Stimulated activated memory B cell treated with anti-CD40 and anti-IgM and Interleukin-4, amounts not matched to agents 10 μg/mL and 1 μg/mL and 100 μg/mL, for 72 hours (primary cell): ENCODE measurements around the gene SYT3.
"Not testable (repeated sequence)": the region's sequence is repeated elsewhere in the genome, so short reads cannot be mapped to it uniquely, and the experiment has no call there.

Source experiments
- ATAC-seq: fragments of 150-1000 bp; cut with Tn5 transposase; 2 replicates; pipeline ENCODE4 v1.10.0; 2021
- H3K27ac Mint-ChIP-seq: one replicate; pipeline ENCODE4 v1.8.0; 2022; ENCODE audit warnings: mild to moderate bottlenecking, mixed read lengths
- H3K27me3 Mint-ChIP-seq: one replicate; pipeline ENCODE4 v1.8.0; 2022; ENCODE audit warnings: mixed read lengths
- H3K36me3 Mint-ChIP-seq: one replicate; pipeline ENCODE4 v1.8.0; 2022; ENCODE audit warnings: mixed read lengths
- H3K4me1 Mint-ChIP-seq: one replicate; pipeline ENCODE4 v1.8.0; 2022; ENCODE audit warnings: mixed read lengths
- H3K4me3 Mint-ChIP-seq: one replicate; pipeline ENCODE4 v1.8.0; 2022; ENCODE audit warnings: mild to moderate bottlenecking, moderate library complexity, mixed read lengths
- H3K9me3 Mint-ChIP-seq: one replicate; pipeline ENCODE4 v1.8.0; 2022; ENCODE audit warnings: mixed read lengths

The SYT3 gene

GRCh38 chr19:50629801-50630200, 9.9 kb downstream of the SYT3 start:
- ATAC-seq, result peak; percentile 42
- H3K27me3 Mint-ChIP-seq, result peaks cover 51% of the 10 kb centered on the region
- peaks cover 7% of the 10 kb centered on the region for H3K9me3 Mint-ChIP-seq
- no peak overlapping the region for H3K4me3 Mint-ChIP-seq
- H3K36me3 Mint-ChIP-seq, result no peaks in the 10 kb centered on the region
- no peak overlapping the region for H3K27ac Mint-ChIP-seq
- H3K4me1 Mint-ChIP-seq, result no peaks in the 10 kb centered on the region

DNA sequence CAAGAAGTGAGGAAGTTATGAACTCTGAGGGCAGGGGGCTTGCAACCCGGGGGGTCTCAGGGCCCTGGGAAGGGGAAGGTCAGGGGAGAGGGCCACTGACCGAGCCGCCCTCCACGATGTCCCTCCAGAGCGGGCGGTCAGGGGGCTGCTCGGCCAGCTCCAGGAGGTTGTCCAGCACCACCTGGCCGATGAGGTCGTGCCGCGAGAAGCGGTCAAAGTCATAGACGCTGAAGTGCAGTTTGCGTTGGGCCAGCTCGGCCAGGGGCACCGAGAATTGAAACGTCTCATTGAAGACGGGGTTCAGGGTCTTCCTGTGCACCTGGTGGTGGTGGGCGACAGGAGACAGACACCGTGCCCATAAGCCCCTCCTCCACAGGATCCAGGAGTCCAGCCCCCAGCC, 10.5 kb downstream of the SYT3 start:
- Mint-ChIP-seq H3K4me1 (no peaks in the 10 kb centered on the region), H3K4me3 (no peak overlapping the region), H3K27me3 (peaks cover 51% of the 10 kb centered on the region), H3K27ac (no peak overlapping the region), H3K36me3 (no peaks in the 10 kb centered on the region), H3K9me3 (peaks cover 7% of the 10 kb centered on the region)
- no peak for ATAC-seq

DNA sequence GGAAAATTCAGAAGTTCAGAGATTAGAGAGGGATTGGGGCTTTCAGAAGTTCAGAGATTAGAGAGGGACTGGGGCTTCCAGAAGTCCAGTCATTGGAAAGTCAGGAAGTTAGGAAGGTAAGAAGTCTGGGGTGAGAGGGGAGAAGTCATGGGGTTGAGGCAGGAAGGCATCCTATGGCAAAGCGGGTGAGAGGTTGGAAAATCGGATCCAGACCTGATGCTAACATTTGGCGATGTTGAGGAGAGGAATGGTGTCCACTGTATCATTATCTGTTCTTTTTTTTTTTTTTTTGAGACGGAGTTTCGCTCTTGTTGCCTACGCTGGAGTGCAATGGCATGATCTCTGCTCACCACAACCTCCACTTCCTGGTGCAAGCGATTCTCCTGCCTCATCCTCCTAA, 11.1 kb downstream of the SYT3 start:
- Mint-ChIP-seq H3K27ac (no peak overlapping the region), H3K4me1 (no peaks in the 10 kb centered on the region), H3K9me3 (peaks cover 4% of the 10 kb centered on the region), H3K4me3 (no peak overlapping the region), H3K36me3 (no peaks in the 10 kb centered on the region), H3K27me3 (peaks cover 51% of the 10 kb centered on the region)
- ATAC-seq, result no peak

- Mint-ChIP-seq H3K27ac (no peak overlapping the region), H3K27me3 (peaks cover 51% of the 10 kb centered on the region)
Observed at GRCh38 chr19:50628146-50628545, 11.5 kb downstream of the SYT3 start.

DNA sequence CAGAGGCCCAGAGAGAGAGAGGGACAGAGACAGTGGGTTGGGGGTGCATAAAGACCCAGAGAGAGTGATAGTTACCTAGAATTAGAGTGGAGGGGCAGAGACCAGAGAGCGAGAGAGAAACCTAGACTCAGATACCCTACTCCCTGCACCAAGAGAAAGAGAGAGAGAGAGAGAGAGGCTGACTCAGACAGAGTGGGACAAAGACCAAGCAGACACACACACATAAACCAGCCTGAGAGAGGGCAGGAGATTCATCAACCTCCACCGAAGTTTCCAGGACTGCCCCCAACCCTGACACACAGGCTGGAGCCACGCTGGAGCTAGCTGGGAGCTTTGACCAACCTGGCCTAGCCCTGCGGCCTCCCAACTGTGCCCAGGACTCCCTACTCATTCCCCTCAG, 12.9 kb downstream of the SYT3 start:
- H3K27me3 Mint-ChIP-seq, result peaks cover 50% of the 10 kb centered on the region
- no peaks in the 10 kb centered on the region for H3K4me1 Mint-ChIP-seq
- H3K9me3 Mint-ChIP-seq, result no peaks in the 10 kb centered on the region
- H3K27ac Mint-ChIP-seq, result no peak overlapping the region
- peak; percentile 3 for ATAC-seq
- no peaks in the 10 kb centered on the region for H3K36me3 Mint-ChIP-seq
- H3K4me3 Mint-ChIP-seq, result no peak overlapping the region

More at GRCh38 chr19:50628146-50628545, 11.5 kb downstream of the SYT3 start:
- no peak for ATAC-seq
- no peaks in the 10 kb centered on the region for H3K36me3 Mint-ChIP-seq
- no peak overlapping the region for H3K4me3 Mint-ChIP-seq
- H3K9me3 Mint-ChIP-seq, result no peaks in the 10 kb centered on the region
- H3K4me1 Mint-ChIP-seq, result no peaks in the 10 kb centered on the region

DNA sequence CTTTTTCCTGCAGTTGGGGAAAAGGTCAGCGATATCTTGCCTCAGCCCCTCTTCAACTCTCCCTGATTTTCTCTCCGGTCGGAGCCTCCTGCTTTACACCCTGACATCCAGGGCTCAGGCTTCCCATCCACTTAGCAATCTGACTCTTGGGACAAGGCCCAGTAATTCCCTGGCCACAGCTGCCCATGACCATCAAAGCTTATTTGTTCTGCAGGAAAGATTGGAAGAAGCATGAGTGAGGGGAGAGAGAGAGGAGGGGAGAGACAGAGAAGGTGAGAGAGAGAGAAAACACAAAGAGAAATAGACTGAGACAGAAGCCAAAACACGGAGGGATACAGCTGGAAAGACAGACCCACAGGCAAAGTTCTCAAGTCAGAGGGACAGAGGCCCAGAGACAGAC, 13.7 kb downstream of the SYT3 start:
- Mint-ChIP-seq H3K36me3 (no peaks in the 10 kb centered on the region), H3K4me1 (no peaks in the 10 kb centered on the region), H3K4me3 (no peak overlapping the region), H3K27me3 (peaks cover 42% of the 10 kb centered on the region), H3K27ac (no peak overlapping the region), H3K9me3 (no peaks in the 10 kb centered on the region)
- ATAC-seq, result no peak

DNA sequence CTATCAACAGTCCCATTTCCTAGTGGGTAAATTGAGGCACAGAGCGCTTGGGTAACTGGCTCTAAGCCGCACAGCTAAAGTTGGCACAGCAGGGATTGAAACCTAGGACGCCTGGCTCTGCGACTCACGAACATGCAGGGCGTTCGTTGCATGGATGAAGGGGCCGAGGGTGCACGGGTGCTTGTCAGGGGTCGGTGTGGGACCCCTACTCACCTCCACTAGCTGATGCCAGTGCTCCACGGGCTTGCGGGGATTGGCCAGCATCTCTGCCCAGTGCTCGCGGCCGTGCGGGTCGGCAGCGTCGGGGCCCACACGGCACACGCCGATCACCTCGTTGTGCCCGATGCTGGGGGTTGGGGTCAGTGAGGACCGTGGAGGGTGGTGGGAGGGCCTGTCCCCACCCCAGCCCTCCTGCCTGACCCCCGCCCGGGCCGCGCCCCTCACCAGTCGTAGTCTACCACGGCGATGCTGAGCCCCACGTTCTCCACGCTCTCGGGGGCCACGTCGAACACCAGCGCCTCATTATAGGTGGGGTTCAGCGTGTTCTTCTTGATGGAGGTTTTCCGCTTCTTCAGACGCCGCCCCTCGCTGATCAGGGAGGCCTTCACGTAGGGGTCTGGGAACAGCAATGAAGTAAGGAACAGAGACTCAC, 14.6 kb downstream of the SYT3 start:
- H3K27me3 Mint-ChIP-seq, result peaks cover 33% of the 10 kb centered on the region
- no peak overlapping the region for H3K27ac Mint-ChIP-seq
- H3K9me3 Mint-ChIP-seq, result no peaks in the 10 kb centered on the region
- H3K36me3 Mint-ChIP-seq, result no peaks in the 10 kb centered on the region
- no peak for ATAC-seq
- H3K4me3 Mint-ChIP-seq, result no peak overlapping the region
- no peaks in the 10 kb centered on the region for H3K4me1 Mint-ChIP-seq

GRCh38 chr19:50620394-50620906, 19.2 kb downstream of the SYT3 start:
- H3K36me3 Mint-ChIP-seq, H3K27ac Mint-ChIP-seq, ATAC-seq, H3K4me3 Mint-ChIP-seq, H3K4me1 Mint-ChIP-seq, H3K27me3 Mint-ChIP-seq, H3K9me3 Mint-ChIP-seq: not testable (repeated sequence)

- not testable (repeated sequence) for H3K27me3 Mint-ChIP-seq, H3K4me1 Mint-ChIP-seq, H3K27ac Mint-ChIP-seq, H3K9me3 Mint-ChIP-seq, ATAC-seq, H3K4me3 Mint-ChIP-seq, H3K36me3 Mint-ChIP-seq
Observed at GRCh38 chr19:50619184-50619583, 20.5 kb downstream of the SYT3 start.

DNA sequence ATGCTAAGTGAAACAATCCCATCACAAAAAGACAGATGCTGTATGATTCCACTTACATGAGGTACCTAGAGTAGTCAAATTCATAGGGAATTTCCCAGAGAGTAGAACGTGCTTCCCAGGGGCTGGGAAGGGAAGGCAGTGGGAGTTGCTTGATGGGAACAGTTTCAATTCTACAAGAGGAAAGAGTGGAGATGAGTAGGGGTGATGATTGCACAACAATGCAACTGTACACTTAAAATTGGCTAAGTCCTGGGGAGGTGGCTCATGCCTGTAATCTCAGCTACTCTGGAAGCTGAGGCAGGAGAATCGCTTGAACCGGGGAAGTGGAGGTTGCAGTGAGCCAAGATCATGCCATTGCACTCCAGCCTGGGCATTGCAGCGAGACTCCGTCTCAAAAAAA, 21.3 kb downstream of the SYT3 start:
- not testable (repeated sequence) for H3K4me1 Mint-ChIP-seq, H3K27ac Mint-ChIP-seq, H3K9me3 Mint-ChIP-seq, H3K27me3 Mint-ChIP-seq, ATAC-seq, H3K36me3 Mint-ChIP-seq, H3K4me3 Mint-ChIP-seq

DNA sequence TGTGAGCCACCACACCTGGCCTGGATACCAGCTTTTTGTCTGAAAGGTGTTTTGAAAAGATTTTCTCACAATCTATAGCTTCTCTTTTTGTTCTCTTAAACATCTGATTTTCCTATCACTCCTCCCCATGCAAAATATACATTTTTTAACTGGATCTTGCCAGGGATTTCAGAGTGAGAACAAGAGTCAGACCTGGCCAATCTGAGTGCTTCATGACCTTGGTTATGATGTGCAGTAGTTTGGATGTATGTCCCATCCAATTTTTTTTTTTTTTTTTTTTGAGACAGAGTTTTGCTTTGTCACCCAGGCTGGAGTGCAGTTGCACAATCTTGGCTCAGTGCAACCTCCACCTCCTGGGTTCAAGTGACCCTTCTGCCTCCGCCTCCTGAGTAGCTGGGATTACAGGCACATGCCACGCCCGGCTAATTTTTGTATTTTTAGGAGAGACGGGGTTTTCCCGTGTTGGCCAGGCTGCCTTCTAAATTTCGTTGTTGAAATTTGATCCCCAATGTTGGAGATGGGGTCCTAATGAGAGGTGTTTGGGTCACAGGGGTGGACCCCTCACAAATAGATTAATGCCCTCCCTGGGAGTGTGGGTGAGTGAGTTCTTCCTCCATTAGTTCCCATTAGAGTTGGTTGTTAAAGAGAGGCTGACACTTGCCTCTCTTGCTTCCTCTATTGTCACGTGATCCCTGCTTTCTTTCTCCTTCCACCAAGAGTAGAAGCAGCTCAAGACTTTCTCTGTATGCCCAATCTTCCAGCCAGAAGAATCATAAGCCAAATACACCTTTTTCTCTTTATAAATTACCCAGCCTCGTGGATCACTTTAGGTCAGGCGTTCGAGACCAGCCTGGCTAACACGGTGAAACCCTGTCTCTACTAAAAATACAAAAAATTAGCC, 26.9 kb downstream of the SYT3 start:
- H3K4me1 Mint-ChIP-seq, ATAC-seq, H3K27ac Mint-ChIP-seq, H3K36me3 Mint-ChIP-seq, H3K27me3 Mint-ChIP-seq, H3K4me3 Mint-ChIP-seq, H3K9me3 Mint-ChIP-seq: not testable (repeated sequence)

DNA sequence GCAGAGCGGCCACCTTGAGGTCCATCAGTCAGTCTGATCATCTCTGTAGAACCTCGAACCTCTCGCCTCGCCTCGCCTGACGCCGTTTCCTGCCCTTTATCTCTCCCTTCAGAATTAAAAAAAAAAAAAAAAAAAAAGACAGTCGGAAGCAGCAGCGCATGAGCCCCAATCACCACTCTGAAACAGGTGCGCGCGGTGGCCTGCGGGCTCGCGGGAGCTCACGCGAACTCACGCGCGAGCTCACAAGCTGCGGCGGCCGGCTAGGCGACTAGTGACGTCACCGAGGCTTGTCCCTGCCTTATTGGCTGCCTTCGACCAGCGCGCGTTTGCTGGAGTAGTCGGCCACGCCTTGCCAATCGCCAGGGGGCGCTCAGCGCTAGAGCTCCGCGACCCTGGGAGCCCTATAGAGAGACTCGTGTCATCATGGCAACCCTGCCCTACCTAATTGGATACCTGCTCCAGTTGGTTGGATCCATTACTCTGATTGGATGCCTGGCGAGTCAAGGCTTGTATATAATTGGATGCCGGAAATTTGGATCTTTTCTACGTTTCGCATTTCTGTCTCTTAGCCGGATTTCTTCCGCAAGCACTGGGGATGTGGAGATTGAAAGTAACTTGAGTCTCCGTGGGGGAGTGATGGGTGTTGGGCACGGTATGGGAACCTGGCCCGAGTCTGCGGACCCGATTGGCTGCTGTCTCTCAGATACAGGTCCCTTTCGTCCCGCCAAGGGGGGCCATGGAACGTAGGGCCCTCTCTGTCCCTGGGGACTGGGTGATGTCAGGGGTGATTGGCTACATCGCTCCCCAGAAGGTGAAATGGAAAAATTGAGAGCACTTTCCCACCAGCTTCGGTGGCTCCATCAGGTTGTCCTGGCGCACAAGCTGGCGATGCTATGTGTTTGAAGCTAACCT, 31.6 kb downstream of the SYT3 start:
- H3K27me3 Mint-ChIP-seq, result peaks cover 39% of the 10 kb centered on the region
- H3K36me3 Mint-ChIP-seq, result peaks cover 6% of the 10 kb centered on the region
- H3K4me1 Mint-ChIP-seq, result peaks cover 16% of the 10 kb centered on the region
- H3K27ac Mint-ChIP-seq, result no peak overlapping the region
- peak overlapping the region; percentile 12 for H3K4me3 Mint-ChIP-seq
- peaks cover 12% of the 10 kb centered on the region for H3K9me3 Mint-ChIP-seq
- peak; percentile 85 for ATAC-seq

GRCh38 chr19:50607388-50607787, 32.3 kb downstream of the SYT3 start:
- Mint-ChIP-seq H3K36me3 (peaks cover 6% of the 10 kb centered on the region), H3K27me3 (peaks cover 46% of the 10 kb centered on the region), H3K4me1 (peaks cover 16% of the 10 kb centered on the region), H3K4me3 (peak overlapping the region; percentile 12), H3K9me3 (peaks cover 16% of the 10 kb centered on the region), H3K27ac (no peak overlapping the region)
- ATAC-seq, result no peak

- ATAC-seq, H3K27ac Mint-ChIP-seq, H3K36me3 Mint-ChIP-seq, H3K4me3 Mint-ChIP-seq: not testable (repeated sequence)
- peaks cover 57% of the 10 kb centered on the region for H3K27me3 Mint-ChIP-seq
- H3K4me1 Mint-ChIP-seq, result peaks cover 16% of the 10 kb centered on the region
- peaks cover 16% of the 10 kb centered on the region for H3K9me3 Mint-ChIP-seq
Observed at GRCh38 chr19:50606059-50606836, 33.4 kb downstream of the SYT3 start.
